Measurements from ENCODE around the gene PWWP2B. TPM values are rescaled to one million over a fixed set of nuclear protein-coding genes. Genes with fewer than 3 reads are reported as not detected.

PWWP2B gene
- total and polyA plus RNA-seq, 2 donors (not counting 3 experiments of a cell fraction or from before 2014, with no cell fraction given), result 4.6 to 11.8 TPM

GRCh38 chr10:132458071-132458585 is 61.1 kb downstream of the PWWP2B start:
- ChIA-PET CTCF (interaction anchor here (1.0 to 2.7 kb wide), 3 partner anchors 10 to 181 kb away, joined by 3 to 19 read pairs (median 3); no protein-coding TSS in a partner anchor), POLR2A (no interaction called here)
- no peak for FAIRE-seq
- H3K4me2 ChIP-seq (ENCODE audit: insufficient read depth, low read length), result no peak overlapping the region
- TF ChIP-seq CTCF (IDR thresholded peaks at IDR 0.05; ENCODE audit: extremely low read depth in 1 of 2, insufficient read depth in 1 of 2, low read depth in 1 of 2, low read length in 2 of 2), result no peak
- no peak for TF ChIP-seq FOS (IDR thresholded peaks at IDR 0.05; ENCODE audit: borderline replicate concordance, insufficient read depth, low read length)
- no peak for TF ChIP-seq POLR2AphosphoS5 (IDR thresholded peaks at IDR 0.05; ENCODE audit: insufficient read depth, low read depth, low read length)
- no peak for TF ChIP-seq POLR2A (IDR thresholded peaks at IDR 0.05; ENCODE audit: low read depth, low read length)
- TF ChIP-seq MAX (IDR thresholded peaks at IDR 0.05; ENCODE audit: insufficient read depth, insufficient read length), result no peak
- TF ChIP-seq GATA2 (IDR thresholded peaks at IDR 0.05; ENCODE audit: insufficient read depth, insufficient read length, low read depth, low read length), result no peak
- BruUV-seq (replicated peaks), result no TSS peak
- no peaks in the 10 kb centered on the region for H3K9me1 ChIP-seq (replicated peaks; ENCODE audit: control insufficient read depth, extremely low read depth, insufficient read depth, low read length)
- H3K27me3 ChIP-seq (ENCODE audit: control insufficient read depth in 2 of 2, insufficient read depth in 2 of 2, low read length in 2 of 2), result no peaks in the 10 kb centered on the region
- no peaks in the 10 kb centered on the region for H3K36me3 ChIP-seq (ENCODE audit: control insufficient read depth in 2 of 2, extremely low read depth in 1 of 2, insufficient read depth in 2 of 2, low read length in 2 of 2)
- H3K9ac ChIP-seq (replicated peaks; ENCODE audit: extremely low read depth, insufficient read depth, low read length), result no peak overlapping the region
- H3K9me3 ChIP-seq (replicated peaks; ENCODE audit: control insufficient read depth, insufficient read depth, low read length), result no peaks in the 10 kb centered on the region
- no peaks in the 10 kb centered on the region for H3K4me1 ChIP-seq (ENCODE audit: control insufficient read depth, extremely low read depth, insufficient read depth, low read length)
- H3K4me3 ChIP-seq (replicated peaks in 1 of 3; ENCODE audit: insufficient read depth in 1 of 3, low read depth in 1 of 3, low read length in 3 of 3), result no peak overlapping the region
- H4K20me1 ChIP-seq (replicated peaks; ENCODE audit: control insufficient read depth, extremely low read depth, insufficient read depth, low read length), result no peaks in the 10 kb centered on the region
- no peak overlapping the region for H3K27ac ChIP-seq (ENCODE audit: insufficient read depth, low read depth, low read length)
- no peak for DNase-seq (ENCODE audit: low read depth, low spot score)
- intact Hi-C loops (cut with micrococcal nuclease) (loop anchor here (1.0 to 2.0 kb wide), 3 partner anchors 59 to 179 kb away; partner anchors contain the start of gene INPP5A), dilution Hi-C loops (cut with MboI; ENCODE audit: extremely low pct_ligation_motif_present, low sequenced_read_pairs) (no loop called here)
- no peak overlapping the region for H2AFZ ChIP-seq (ENCODE audit: low read depth, low read length)
- H3K79me2 ChIP-seq (ENCODE audit: control insufficient read depth, insufficient read depth, low read length), result no peaks in the 10 kb centered on the region
